ENCODE data around the gene TYW5. TPM values are rescaled to one million over a fixed set of nuclear protein-coding genes. Genes with fewer than 3 reads are reported as not detected.

The TYW5 gene
- total RNA-seq, 4 donors from 2014 or later: 5.7 to 11.7 (median 6.3) TPM

- no peaks in the 10 kb centered on the region for H3K9me3 ChIP-seq
- TF ChIP-seq EP300 (IDR thresholded peaks at IDR 0.05) (no peak), POLR2AphosphoS5 (IDR thresholded peaks at IDR 0.05) (no peak), POLR2A (IDR thresholded peaks at IDR 0.05) (no peak), CTCF (IDR thresholded peaks at IDR 0.05) (no peak)
- no peak overlapping the region for H3K4me3 ChIP-seq
- ATAC-seq: no peak
- peaks cover 0 to 7% (median 0%) of the 10 kb centered on the region in 3 donors for H3K4me1 ChIP-seq
- H3K27me3 ChIP-seq: no peaks in the 10 kb centered on the region
- H3K36me3 ChIP-seq: peaks cover 0 to 1% of the 10 kb centered on the region in 2 donors
- WGBS, 2 donors (ENCODE audit: low coverage in 1 of 2): 55 to 87% methylated on average over 3 of the region's 5 CpGs
- H3K27ac ChIP-seq: peak overlapping the region in 1 of 4 donors; percentile 29
Observed at GRCh38 chr2:199979398-199979797, 24.1 kb upstream of the TYW5 start.

- Histone ChIP-seq H3K27ac (no peak overlapping the region), H3K9me3 (no peaks in the 10 kb centered on the region), H3K4me1 (peaks cover 0 to 7% (median 0%) of the 10 kb centered on the region in 3 donors), H3K36me3 (peaks cover 0 to 3% of the 10 kb centered on the region in 2 donors), H3K4me3 (no peak overlapping the region), H3K27me3 (no peaks in the 10 kb centered on the region)
- ATAC-seq: no peak
- TF ChIP-seq POLR2AphosphoS5 (IDR thresholded peaks at IDR 0.05): no peak
- no peak for TF ChIP-seq EP300 (IDR thresholded peaks at IDR 0.05)
- no peak for TF ChIP-seq POLR2A (IDR thresholded peaks at IDR 0.05)
Observed at GRCh38 chr2:199977984-199978415, 22.7 kb upstream of the TYW5 start.

- H3K36me3 ChIP-seq: peaks cover 0 to 3% of the 10 kb centered on the region in 2 donors
- 86 to 90% methylated on average over 3 of the region's 3 CpGs for WGBS, 2 donors (ENCODE audit: low coverage in 1 of 2)
- no peak overlapping the region for H3K4me3 ChIP-seq
- no peak for ATAC-seq
- TF ChIP-seq POLR2A (IDR thresholded peaks at IDR 0.05) (no peak), EP300 (IDR thresholded peaks at IDR 0.05) (no peak), POLR2AphosphoS5 (IDR thresholded peaks at IDR 0.05) (no peak), CTCF (IDR thresholded peaks at IDR 0.05) (no peak)
- peaks cover 0 to 7% (median 0%) of the 10 kb centered on the region in 3 donors for H3K4me1 ChIP-seq
- no peaks in the 10 kb centered on the region for H3K27me3 ChIP-seq
- no peaks in the 10 kb centered on the region for H3K9me3 ChIP-seq
- no peak overlapping the region for H3K27ac ChIP-seq
Observed at GRCh38 chr2:199975273-199975895, 20.1 kb upstream of the TYW5 start.

GRCh38 chr2:199973703-199974102, 18.4 kb upstream of the TYW5 start:
- TF ChIP-seq POLR2AphosphoS5 (IDR thresholded peaks at IDR 0.05): no peak
- peak in 3 of 4 experiments; percentile 38 to 44 (median 43) for TF ChIP-seq CTCF (IDR thresholded peaks at IDR 0.05)
- Histone ChIP-seq H3K27ac (no peak overlapping the region), H3K27me3 (no peaks in the 10 kb centered on the region), H3K4me1 (no peaks in the 10 kb centered on the region), H3K4me3 (no peak overlapping the region), H3K9me3 (no peaks in the 10 kb centered on the region), H3K36me3 (peaks cover 0 to 13% of the 10 kb centered on the region in 2 donors)
- no peak for ATAC-seq
- 17% methylated on average over 2 of the region's 2 CpGs for WGBS, 2 donors (ENCODE audit: low coverage in 1 of 2)

GRCh38 chr2:199972088-199972626, 16.9 kb upstream of the TYW5 start:
- H3K9me3 ChIP-seq: no peaks in the 10 kb centered on the region
- H3K4me1 ChIP-seq: no peaks in the 10 kb centered on the region
- TF ChIP-seq CTCF (IDR thresholded peaks at IDR 0.05) (no peak), POLR2AphosphoS5 (IDR thresholded peaks at IDR 0.05) (no peak), EP300 (IDR thresholded peaks at IDR 0.05) (no peak), POLR2A (IDR thresholded peaks at IDR 0.05) (no peak)
- ATAC-seq: no peak
- H3K4me3 ChIP-seq: no peak overlapping the region
- no peak overlapping the region for H3K27ac ChIP-seq
- WGBS, 2 donors (ENCODE audit: low coverage in 1 of 2): 80 to 86% methylated on average over 6 of the region's 6 CpGs
- H3K27me3 ChIP-seq: no peaks in the 10 kb centered on the region
- peaks cover 0 to 26% of the 10 kb centered on the region in 2 donors for H3K36me3 ChIP-seq
